Adrenal gland (tissue), 5 donors: ENCODE results near the gene STARD13.

Experiments used
- POLR2A ChIP-seq, 2 donors: fragments of 450-650 bp; IDR thresholded peaks; one replicate each; pipeline ENCODE4 v1.6.1; 2017; ENCODE audit warnings: antibody characterized with exemption in 2 of 2, mild to moderate bottlenecking in 2 of 2, moderate library complexity in 1 of 2
- TF ChIP-seq, protein P1 (sequence below), 6 experiments: fragments of 450-650 bp in 4 of 6; fragments of 200-600 bp in 2 of 6; sonication (generic) in 1 of 6; IDR thresholded peaks; 1 replicate in 5 of 6; 2 replicates in 1 of 6; pipeline versions ENCODE4 v1.5.1 to v1.8.0; 2016 to 2021; ENCODE audit warnings: antibody characterized with exemption in 6 of 6, mild to moderate bottlenecking in 2 of 6, moderate library complexity in 1 of 6
- donor health status: DM: no; HTN: no; CAD: no.

DNA sequence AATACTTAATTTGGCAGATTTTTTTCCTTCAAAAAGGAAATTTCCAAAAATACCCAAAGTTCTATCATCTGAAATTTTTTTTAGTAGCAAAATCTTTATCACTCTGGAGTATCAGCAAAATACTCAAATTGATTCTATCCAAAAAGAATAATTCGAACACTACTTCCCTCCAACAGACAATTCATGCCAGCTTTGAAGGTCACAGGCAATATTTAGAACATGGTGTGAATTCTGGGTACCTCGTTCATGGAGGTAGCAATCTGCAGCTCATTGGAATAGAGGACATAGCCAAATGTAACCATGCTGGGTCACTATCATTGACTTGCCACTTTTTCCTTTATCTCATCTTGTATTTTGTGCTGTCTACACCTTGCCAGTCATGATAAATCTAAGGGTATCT lies 119.8 kb downstream of the STARD13 start:
- TF ChIP-seq, protein P1, sequence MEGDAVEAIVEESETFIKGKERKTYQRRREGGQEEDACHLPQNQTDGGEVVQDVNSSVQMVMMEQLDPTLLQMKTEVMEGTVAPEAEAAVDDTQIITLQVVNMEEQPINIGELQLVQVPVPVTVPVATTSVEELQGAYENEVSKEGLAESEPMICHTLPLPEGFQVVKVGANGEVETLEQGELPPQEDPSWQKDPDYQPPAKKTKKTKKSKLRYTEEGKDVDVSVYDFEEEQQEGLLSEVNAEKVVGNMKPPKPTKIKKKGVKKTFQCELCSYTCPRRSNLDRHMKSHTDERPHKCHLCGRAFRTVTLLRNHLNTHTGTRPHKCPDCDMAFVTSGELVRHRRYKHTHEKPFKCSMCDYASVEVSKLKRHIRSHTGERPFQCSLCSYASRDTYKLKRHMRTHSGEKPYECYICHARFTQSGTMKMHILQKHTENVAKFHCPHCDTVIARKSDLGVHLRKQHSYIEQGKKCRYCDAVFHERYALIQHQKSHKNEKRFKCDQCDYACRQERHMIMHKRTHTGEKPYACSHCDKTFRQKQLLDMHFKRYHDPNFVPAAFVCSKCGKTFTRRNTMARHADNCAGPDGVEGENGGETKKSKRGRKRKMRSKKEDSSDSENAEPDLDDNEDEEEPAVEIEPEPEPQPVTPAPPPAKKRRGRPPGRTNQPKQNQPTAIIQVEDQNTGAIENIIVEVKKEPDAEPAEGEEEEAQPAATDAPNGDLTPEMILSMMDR (IDR thresholded peaks at IDR 0.05) = no peak
- TF ChIP-seq POLR2A (IDR thresholded peaks at IDR 0.05) = no peak
